WTC11 (cell line): ENCODE measurements around the gene DNASE1L3. TPM values are rescaled to one million over a fixed set of nuclear protein-coding genes. Genes with fewer than 3 reads are reported as not detected.

Source experiments
- ATAC-seq: fragments of 200-7000 bp; cut with Tn5 transposase; 2 replicates; pipeline ENCODE4 v1.10.0; 2021; ENCODE audit warnings: mild to moderate bottlenecking, moderate library complexity
- CTCF ChIA-PET: fragments of 300-600 bp; sonication (Branson Sonifier 250); formaldehyde crosslinking; loops from one replicate; lab custom pipeline; 2021; ENCODE audit warnings: antibody characterized with exemption; lab: Charles Lee
- POLR2A ChIA-PET: fragments of 350-600 bp; sonication (Branson Sonifier 250); formaldehyde crosslinking; loops from one replicate; lab custom pipeline; 2021; ENCODE audit warnings: antibody characterized with exemption; lab: Charles Lee
- DNase-seq: peaks from one replicate; pipeline ENCODE4 v3.0.0; 2021; ENCODE audit warnings: low spot score
- H3K27ac Mint-ChIP-seq: 2 replicates; pipeline ENCODE4 v1.8.0; 2021; ENCODE audit warnings: mixed read lengths
- H3K27me3 Mint-ChIP-seq: 2 replicates; pipeline ENCODE4 v1.8.0; 2021; ENCODE audit warnings: low read depth, mild to moderate bottlenecking, moderate library complexity, mixed read lengths
- H3K36me3 Mint-ChIP-seq: 2 replicates; pipeline ENCODE4 v1.8.0; 2021; ENCODE audit warnings: mixed read lengths
- H3K4me1 Mint-ChIP-seq: 2 replicates; pipeline ENCODE4 v1.8.0; 2022; ENCODE audit warnings: mixed read lengths
- H3K4me3 Mint-ChIP-seq: 2 replicates; pipeline ENCODE4 v1.8.0; 2021; ENCODE audit warnings: mild to moderate bottlenecking, moderate library complexity, mixed read lengths
- H3K9me3 Mint-ChIP-seq: 2 replicates; pipeline ENCODE4 v1.8.0; 2021; ENCODE audit warnings: mixed read lengths
- ATF2 ChIP-seq: sonication (generic); formaldehyde crosslinking; IDR thresholded peaks from 2 replicates; pipeline ENCODE4 v1.8.1; 2022; ENCODE audit warnings: low read depth, missing genetic modification reagents, borderline replicate concordance
- CTCF ChIP-seq: fragments of 200-600 bp; IDR thresholded peaks from 2 replicates; pipeline ENCODE4 v1.8.0; 2022; ENCODE audit warnings: antibody characterized with exemption
- E2F5 ChIP-seq: sonication (generic); formaldehyde crosslinking; IDR thresholded peaks from 2 replicates; pipeline ENCODE4 v1.8.1; 2022; ENCODE audit warnings: mild to moderate bottlenecking, moderate library complexity, missing genetic modification reagents
- GABPB1 ChIP-seq: sonication (generic); formaldehyde crosslinking; IDR thresholded peaks from 2 replicates; pipeline ENCODE4 v1.8.1; 2023; ENCODE audit warnings: mild to moderate bottlenecking, missing genetic modification reagents
- GRHL2 ChIP-seq: fragments of 250-450 bp; sonication (Bioruptor Pico); IDR thresholded peaks from 2 replicates; pipeline ENCODE4 v1.8.0; 2022; ENCODE audit warnings: mild to moderate bottlenecking, moderate library complexity; ENCODE audit not compliant: insufficient replicate concordance, severe bottlenecking
- HMGA2 ChIP-seq: fragments of 250-450 bp; sonication (Bioruptor Pico); IDR thresholded peaks from 2 replicates; pipeline ENCODE4 v1.4.0; 2021; ENCODE audit warnings: mild to moderate bottlenecking, moderate library complexity
- JUN ChIP-seq: sonication (generic); formaldehyde crosslinking; IDR thresholded peaks from 2 replicates; pipeline ENCODE4 v1.8.0; 2023; ENCODE audit warnings: mild to moderate bottlenecking, missing genetic modification reagents
- MLX ChIP-seq: sonication (generic); formaldehyde crosslinking; IDR thresholded peaks from 2 replicates; pipeline ENCODE4 v1.8.1; 2023; ENCODE audit warnings: mild to moderate bottlenecking, missing genetic modification reagents, moderate library complexity
- NR1H2 ChIP-seq: sonication (generic); formaldehyde crosslinking; IDR thresholded peaks from 2 replicates; pipeline ENCODE4 v1.9.0; 2021; ENCODE audit warnings: mild to moderate bottlenecking, moderate library complexity, missing genetic modification reagents
- OVOL2 ChIP-seq: fragments of 250-450 bp; sonication (Bioruptor Pico); IDR thresholded peaks from 2 replicates; pipeline ENCODE4 v1.9.0; 2021; ENCODE audit warnings: mild to moderate bottlenecking, borderline replicate concordance
- RORB ChIP-seq: fragments of 250-450 bp; sonication (Bioruptor Pico); IDR thresholded peaks from 2 replicates; pipeline ENCODE4 v1.9.0; 2021; ENCODE audit warnings: mild to moderate bottlenecking
- SP1 ChIP-seq: sonication (generic); formaldehyde crosslinking; conservative IDR thresholded peaks from 2 replicates; pipeline ENCODE4 v1.8.1; 2022; ENCODE audit warnings: missing genetic modification reagents
- STAT6 ChIP-seq: sonication (generic); formaldehyde crosslinking; conservative IDR thresholded peaks from 2 replicates; pipeline ENCODE4 v1.8.1; 2023; ENCODE audit warnings: mild to moderate bottlenecking, low read depth, missing genetic modification reagents, moderate library complexity
- total RNA-seq: library from RNA; stranded (reverse); gene quantifications from 3 replicates; pipeline ENCODE4 v1.2.3, GENCODE V29; 2021
- TF ChIP-seq, protein P1 (sequence below): sonication (generic); formaldehyde crosslinking; IDR thresholded peaks from 2 replicates; pipeline ENCODE4 v1.8.1; 2023; ENCODE audit warnings: mild to moderate bottlenecking, missing genetic modification reagents, moderate library complexity
- TF ChIP-seq, protein P2 (sequence below): sonication (generic); formaldehyde crosslinking; IDR thresholded peaks from 2 replicates; pipeline ENCODE4 v1.8.0; 2023; ENCODE audit warnings: missing genetic modification reagents

DNASE1L3 gene
- total RNA-seq, 1 experiment from 2014 or later: not detected

- CTCF ChIA-PET: interaction anchor here (2.7 to 8.1 kb wide), 3 partner anchors 34 to 122 kb away, joined by 12 to 118 read pairs (median 16); partner anchors contain the start of genes HTD2 and RPP14
- H3K4me1 Mint-ChIP-seq: peaks cover 8% of the 10 kb centered on the region
- H3K36me3 Mint-ChIP-seq: no peaks in the 10 kb centered on the region
- TF ChIP-seq GRHL2: no peak
- no peak for TF ChIP-seq JUN (CRISPR knock-in tag)
- no peak for TF ChIP-seq OVOL2 (CRISPR knock-in tag)
- no peak for TF ChIP-seq NR1H2 (CRISPR knock-in tag)
- TF ChIP-seq MLX (CRISPR knock-in tag): no peak
- TF ChIP-seq, protein P1, sequence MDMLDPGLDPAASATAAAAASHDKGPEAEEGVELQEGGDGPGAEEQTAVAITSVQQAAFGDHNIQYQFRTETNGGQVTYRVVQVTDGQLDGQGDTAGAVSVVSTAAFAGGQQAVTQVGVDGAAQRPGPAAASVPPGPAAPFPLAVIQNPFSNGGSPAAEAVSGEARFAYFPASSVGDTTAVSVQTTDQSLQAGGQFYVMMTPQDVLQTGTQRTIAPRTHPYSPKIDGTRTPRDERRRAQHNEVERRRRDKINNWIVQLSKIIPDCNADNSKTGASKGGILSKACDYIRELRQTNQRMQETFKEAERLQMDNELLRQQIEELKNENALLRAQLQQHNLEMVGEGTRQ (CRISPR knock-in tag): no peak
- H3K4me3 Mint-ChIP-seq: no peak overlapping the region
- POLR2A ChIA-PET: interaction anchor here (0.8 kb wide), 1 partner anchor 11 kb away, joined by 3 read pairs; no protein-coding TSS in a partner anchor
- no peak for ATAC-seq
- H3K27ac Mint-ChIP-seq: no peak overlapping the region
- no peak for DNase-seq
- no peaks in the 10 kb centered on the region for H3K9me3 Mint-ChIP-seq
- H3K27me3 Mint-ChIP-seq: peaks cover 8% of the 10 kb centered on the region; the same call in 1 of the 2 replicates
Observed at GRCh38 chr3:58183891-58184290, 26.9 kb downstream of the DNASE1L3 start.

DNA sequence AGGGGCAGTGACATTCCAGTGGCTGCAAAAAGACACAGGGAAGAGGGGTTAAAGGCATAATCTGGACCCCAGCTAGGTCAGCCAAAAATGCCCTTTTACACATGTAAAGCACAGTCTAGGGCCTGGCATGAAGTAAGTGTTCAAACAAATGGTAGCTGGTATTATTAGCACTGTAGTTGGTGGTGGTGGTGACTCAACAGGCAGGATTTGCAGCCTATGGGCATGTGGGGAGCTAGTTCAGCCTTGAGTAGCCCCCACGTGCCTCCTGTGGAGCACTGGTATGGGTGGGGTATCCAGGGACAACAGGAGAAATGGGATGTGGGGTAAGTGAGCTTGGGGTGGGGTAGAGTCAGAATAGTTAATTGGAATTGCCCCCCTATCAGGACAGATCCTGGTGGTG, 27.6 kb downstream of the DNASE1L3 start:
- CTCF ChIA-PET: interaction anchor here (2.7 to 8.1 kb wide), 3 partner anchors 35 to 123 kb away, joined by 12 to 118 read pairs (median 16); partner anchors contain the start of genes HTD2 and RPP14
- Mint-ChIP-seq H3K4me3 (no peak overlapping the region), H3K27me3 (peaks cover 12% of the 10 kb centered on the region), H3K9me3 (no peaks in the 10 kb centered on the region), H3K36me3 (no peaks in the 10 kb centered on the region), H3K27ac (no peak overlapping the region), H3K4me1 (peaks cover 6% of the 10 kb centered on the region)
- TF ChIP-seq STAT6 (no peak), GABPB1 (CRISPR knock-in tag) (no peak), RORB (CRISPR knock-in tag) (no peak), HMGA2 (CRISPR knock-in tag) (no peak), SP1 (CRISPR knock-in tag) (no peak)
- DNase-seq (no peak), ATAC-seq (no peak)
- POLR2A ChIA-PET: no interaction called here

DNA sequence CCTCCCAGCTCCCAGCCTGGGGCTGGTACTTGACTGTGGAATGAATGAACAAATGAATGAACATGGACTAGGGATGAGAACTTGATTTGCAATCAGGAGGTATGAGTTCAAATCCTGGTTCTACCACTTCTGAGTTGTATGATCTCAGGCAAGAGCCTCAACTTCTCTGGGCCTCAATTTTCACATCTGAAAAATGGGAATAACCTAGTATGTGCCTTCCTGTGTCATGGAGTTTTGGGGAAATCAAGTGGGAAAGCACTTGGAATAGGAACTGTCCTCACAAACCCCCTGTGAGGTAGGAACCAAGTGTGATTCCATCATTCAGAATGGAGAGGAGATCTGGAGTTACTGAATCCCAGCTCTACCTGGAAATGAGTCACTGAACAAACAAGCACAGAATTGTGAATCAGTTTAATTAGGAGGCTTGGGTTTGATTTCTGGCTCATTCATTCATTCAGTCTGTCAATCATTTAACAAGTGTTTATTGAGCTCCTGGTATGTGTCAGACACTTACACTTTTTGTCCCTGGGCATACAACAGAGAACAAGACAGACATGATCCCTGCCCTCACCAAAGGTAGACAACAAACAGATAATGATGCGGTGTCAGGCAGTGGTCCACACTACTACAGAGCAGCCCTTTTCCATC, 29.7 kb downstream of the DNASE1L3 start:
- H3K4me1 Mint-ChIP-seq: peaks cover 10% of the 10 kb centered on the region
- ChIA-PET CTCF (interaction anchor here (0.6 to 6.2 kb wide), 2 partner anchors 36 to 126 kb away, joined by 3 to 76 read pairs; partner anchors contain the start of genes HTD2 and RPP14), POLR2A (no interaction called here)
- no peak overlapping the region for H3K27ac Mint-ChIP-seq
- H3K27me3 Mint-ChIP-seq: peaks cover 15% of the 10 kb centered on the region
- no peak for DNase-seq
- no peaks in the 10 kb centered on the region for H3K9me3 Mint-ChIP-seq
- H3K36me3 Mint-ChIP-seq: no peaks in the 10 kb centered on the region
- no peak overlapping the region for H3K4me3 Mint-ChIP-seq
- ATAC-seq: no peak
- no peak for TF ChIP-seq CTCF
- no peak for TF ChIP-seq ATF2
- TF ChIP-seq E2F5 (CRISPR knock-in tag): no peak
- TF ChIP-seq, protein P2, sequence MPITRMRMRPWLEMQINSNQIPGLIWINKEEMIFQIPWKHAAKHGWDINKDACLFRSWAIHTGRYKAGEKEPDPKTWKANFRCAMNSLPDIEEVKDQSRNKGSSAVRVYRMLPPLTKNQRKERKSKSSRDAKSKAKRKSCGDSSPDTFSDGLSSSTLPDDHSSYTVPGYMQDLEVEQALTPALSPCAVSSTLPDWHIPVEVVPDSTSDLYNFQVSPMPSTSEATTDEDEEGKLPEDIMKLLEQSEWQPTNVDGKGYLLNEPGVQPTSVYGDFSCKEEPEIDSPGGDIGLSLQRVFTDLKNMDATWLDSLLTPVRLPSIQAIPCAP (CRISPR knock-in tag): no peak
